Measurements from ENCODE around the gene OR2AE1.

Gene OR2AE1

GRCh38 chr7:99863847-99864440 is 12.9 kb downstream of the OR2AE1 start:
- TF ChIP-seq, protein P1, sequence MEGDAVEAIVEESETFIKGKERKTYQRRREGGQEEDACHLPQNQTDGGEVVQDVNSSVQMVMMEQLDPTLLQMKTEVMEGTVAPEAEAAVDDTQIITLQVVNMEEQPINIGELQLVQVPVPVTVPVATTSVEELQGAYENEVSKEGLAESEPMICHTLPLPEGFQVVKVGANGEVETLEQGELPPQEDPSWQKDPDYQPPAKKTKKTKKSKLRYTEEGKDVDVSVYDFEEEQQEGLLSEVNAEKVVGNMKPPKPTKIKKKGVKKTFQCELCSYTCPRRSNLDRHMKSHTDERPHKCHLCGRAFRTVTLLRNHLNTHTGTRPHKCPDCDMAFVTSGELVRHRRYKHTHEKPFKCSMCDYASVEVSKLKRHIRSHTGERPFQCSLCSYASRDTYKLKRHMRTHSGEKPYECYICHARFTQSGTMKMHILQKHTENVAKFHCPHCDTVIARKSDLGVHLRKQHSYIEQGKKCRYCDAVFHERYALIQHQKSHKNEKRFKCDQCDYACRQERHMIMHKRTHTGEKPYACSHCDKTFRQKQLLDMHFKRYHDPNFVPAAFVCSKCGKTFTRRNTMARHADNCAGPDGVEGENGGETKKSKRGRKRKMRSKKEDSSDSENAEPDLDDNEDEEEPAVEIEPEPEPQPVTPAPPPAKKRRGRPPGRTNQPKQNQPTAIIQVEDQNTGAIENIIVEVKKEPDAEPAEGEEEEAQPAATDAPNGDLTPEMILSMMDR (IDR thresholded peaks at IDR 0.05; ENCODE audit: insufficient read depth, low read length, missing control alignments): no peak
- CTCF ChIA-PET: no interaction called here
- H3K4me3 ChIP-seq (ENCODE audit: low read depth, low read length): no peak overlapping the region
- POLR2A ChIA-PET: no interaction called here
- DNase-seq (ENCODE audit: low read depth, low spot score): no peak

- ChIA-PET POLR2A (no interaction called here), CTCF (no interaction called here)
- no peak overlapping the region for H3K4me3 ChIP-seq (ENCODE audit: low read depth, low read length)
- DNase-seq (ENCODE audit: low read depth, low spot score): no peak
- TF ChIP-seq, protein P1 (IDR thresholded peaks at IDR 0.05; ENCODE audit: insufficient read depth, low read length, missing control alignments): no peak
Measured at GRCh38 chr7:99860281-99861127, 16.3 kb downstream of the OR2AE1 start.

GRCh38 chr7:99855236-99855635 is 21.6 kb downstream of the OR2AE1 start:
- TF ChIP-seq, protein P1 (IDR thresholded peaks at IDR 0.05; ENCODE audit: insufficient read depth, low read length, missing control alignments): no peak
- ChIA-PET CTCF (no interaction called here), POLR2A (no interaction called here)
- H3K4me3 ChIP-seq (ENCODE audit: low read depth, low read length): no peak overlapping the region
- DNase-seq (ENCODE audit: low read depth, low spot score): no peak

GRCh38 chr7:99848420-99849216 is 28.2 kb downstream of the OR2AE1 start:
- ChIA-PET CTCF (no interaction called here), POLR2A (no interaction called here)
- TF ChIP-seq, protein P1 (IDR thresholded peaks at IDR 0.05; ENCODE audit: insufficient read depth, low read length, missing control alignments): no peak
- no peak overlapping the region for H3K4me3 ChIP-seq (ENCODE audit: low read depth, low read length)
- no peak for DNase-seq (ENCODE audit: low read depth, low spot score)

DNA sequence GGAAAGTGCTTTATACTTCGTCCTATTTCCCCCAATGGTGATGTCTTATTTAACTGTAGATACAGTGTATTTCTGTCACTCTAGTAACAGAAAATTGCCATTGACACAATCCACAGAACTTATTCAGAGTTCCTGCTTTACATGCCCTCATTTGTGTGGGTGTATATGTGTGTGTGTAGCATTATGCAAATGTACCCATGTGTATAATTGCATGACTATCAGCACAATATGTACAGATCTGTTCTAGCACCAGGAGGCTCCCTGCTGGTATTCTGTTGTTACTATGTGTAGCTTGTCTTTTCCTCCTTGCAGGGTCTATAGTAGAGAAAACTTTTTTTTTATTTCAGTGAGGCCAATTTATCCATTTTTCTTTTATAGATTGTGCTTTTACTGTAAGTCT is 32.5 kb downstream of the OR2AE1 start:
- ChIA-PET POLR2A (no interaction called here), CTCF (interaction anchor here (0.6 kb wide), 1 partner anchor 227 kb away, joined by 3 read pairs; no protein-coding TSS in a partner anchor)
- no peak overlapping the region for H3K4me3 ChIP-seq (ENCODE audit: low read depth, low read length)
- TF ChIP-seq, protein P1 (IDR thresholded peaks at IDR 0.05; ENCODE audit: insufficient read depth, low read length, missing control alignments): no peak
- DNase-seq (ENCODE audit: low read depth, low spot score): no peak

GRCh38 chr7:99843808-99844207 is 33.0 kb downstream of the OR2AE1 start:
- TF ChIP-seq, protein P1 (IDR thresholded peaks at IDR 0.05; ENCODE audit: insufficient read depth, low read length, missing control alignments): no peak
- ChIA-PET CTCF (interaction anchor here (0.6 kb wide), 1 partner anchor 227 kb away, joined by 3 read pairs; no protein-coding TSS in a partner anchor), POLR2A (no interaction called here)
- DNase-seq (ENCODE audit: low read depth, low spot score): no peak
- H3K4me3 ChIP-seq (ENCODE audit: low read depth, low read length): no peak overlapping the region
